NCI-H345 (cell line): ENCODE measurements around the gene RNGTT.

ENCODE experiments used
- DNase-seq: peaks from one replicate; lab custom pipeline; 2025; lab: John Stamatoyannopoulos, UW

The RNGTT gene

GRCh38 chr6:88653936-88654335 lies 309.5 kb downstream of the RNGTT start:
- DNase-seq, result no peak

- DNase-seq, result no peak
Measured at GRCh38 chr6:88651400-88651799, 312.0 kb downstream of the RNGTT start.

- DNase-seq, result no peak
Measured at GRCh38 chr6:88650979-88651378, 312.4 kb downstream of the RNGTT start.

GRCh38 chr6:88650029-88650619 lies 313.3 kb downstream of the RNGTT start:
- DNase-seq, result no peak

GRCh38 chr6:88641178-88641903 lies 322.1 kb downstream of the RNGTT start:
- no peak for DNase-seq

- DNase-seq, result no peak
Measured at GRCh38 chr6:88637761-88638545, 325.5 kb downstream of the RNGTT start.

GRCh38 chr6:88636871-88637270 lies 326.5 kb downstream of the RNGTT start:
- no peak for DNase-seq

GRCh38 chr6:88633782-88634181 lies 329.6 kb downstream of the RNGTT start:
- no peak for DNase-seq

GRCh38 chr6:88631830-88632229 lies 331.6 kb downstream of the RNGTT start:
- no peak for DNase-seq

- no peak for DNase-seq
Measured at GRCh38 chr6:88629838-88630494, 333.5 kb downstream of the RNGTT start.

GRCh38 chr6:88626460-88626859 lies 337.0 kb downstream of the RNGTT start:
- no peak for DNase-seq

- DNase-seq, result no peak
Measured at GRCh38 chr6:88623531-88623930, 339.9 kb downstream of the RNGTT start.

- DNase-seq, result no peak
Measured at GRCh38 chr6:88619951-88620350, 343.5 kb downstream of the RNGTT start.

- no peak for DNase-seq
Measured at GRCh38 chr6:88616380-88616779, 347.0 kb downstream of the RNGTT start.

GRCh38 chr6:88614316-88614877 lies 349.0 kb downstream of the RNGTT start:
- no peak for DNase-seq

GRCh38 chr6:88612631-88613030 lies 350.8 kb downstream of the RNGTT start:
- no peak for DNase-seq

- no peak for DNase-seq
Measured at GRCh38 chr6:88611721-88612120, 351.7 kb downstream of the RNGTT start.

GRCh38 chr6:88609983-88610382 lies 353.4 kb downstream of the RNGTT start:
- no peak for DNase-seq

- no peak for DNase-seq
Measured at GRCh38 chr6:88605271-88605670, 358.1 kb downstream of the RNGTT start.

GRCh38 chr6:88599571-88599970 lies 363.8 kb downstream of the RNGTT start:
- DNase-seq, result no peak

GRCh38 chr6:88596801-88597200 lies 366.6 kb downstream of the RNGTT start:
- DNase-seq, result no peak

GRCh38 chr6:88588938-88589337 lies 374.5 kb downstream of the RNGTT start:
- DNase-seq, result no peak
